Measurements from ENCODE around the gene CHST7. TPM values are rescaled to one million over a fixed set of nuclear protein-coding genes. Genes with fewer than 3 reads are reported as not detected.

Gene CHST7
- total RNA-seq, 1 experiment from 2014 or later = 17.1 TPM

- Histone ChIP-seq H2BK12ac (ENCODE audit: insufficient read length, low read depth, low read length) (no peak overlapping the region), H2BK20ac (ENCODE audit: low read depth, low read length, poor library complexity, severe bottlenecking) (no peak overlapping the region), H2AFZ (ENCODE audit: low read length) (no peak overlapping the region), H3K9me3 (ENCODE audit: control insufficient read depth, low read depth, low read length) (peaks cover 5% of the 10 kb centered on the region), H2BK15ac (ENCODE audit: low read depth, low read length) (no peak overlapping the region), H3K27ac (ENCODE audit: insufficient read length, low read depth, low read length) (no peak overlapping the region), H2BK120ac (ENCODE audit: low read depth, low read length, poor library complexity, severe bottlenecking) (no peak overlapping the region), H4K91ac (ENCODE audit: insufficient read length, low read depth, low read length) (no peak overlapping the region), H2AK5ac (ENCODE audit: insufficient read length, low read length) (no peak overlapping the region), H4K20me1 (ENCODE audit: control insufficient read depth, insufficient read depth, insufficient read length) (no peaks in the 10 kb centered on the region), H3K79me1 (ENCODE audit: insufficient read depth, low read depth, low read length, poor library complexity, severe bottlenecking) (no peaks in the 10 kb centered on the region), H3K23me2 (ENCODE audit: insufficient read length, low read depth, low read length, poor library complexity, severe bottlenecking) (no peaks in the 10 kb centered on the region), H3K4ac (ENCODE audit: low read depth, low read length) (no peak overlapping the region), H3K4me1 (ENCODE audit: insufficient read depth, low read length) (no peaks in the 10 kb centered on the region), H3T11ph (ENCODE audit: low read length) (no peak overlapping the region), H3K27me3 (ENCODE audit: insufficient read depth, low read length) (no peaks in the 10 kb centered on the region), H3K79me2 (ENCODE audit: insufficient read depth, low read length) (no peaks in the 10 kb centered on the region), H3K4me2 (ENCODE audit: insufficient read depth, insufficient read length, low read length) (no peak overlapping the region), H2BK5ac (ENCODE audit: insufficient read length, low read length) (no peak overlapping the region), H3K56ac (ENCODE audit: insufficient read length, low read depth, low read length) (no peak overlapping the region), H3K9ac (ENCODE audit: extremely low read depth, insufficient read length, low read length) (no peak overlapping the region), H4K8ac (replicated peaks; ENCODE audit: insufficient read length, low read depth, low read length) (no peak overlapping the region), H3K14ac (ENCODE audit: insufficient read depth, low read length) (no peak overlapping the region), H4K5ac (ENCODE audit: insufficient read length, low read depth, low read length) (no peak overlapping the region), H3K23ac (ENCODE audit: insufficient read length, low read depth, low read length) (no peak overlapping the region), H3K18ac (ENCODE audit: insufficient read length, low read depth, low read length) (no peak overlapping the region)
- peaks cover 66 to 67% of the 10 kb centered on the region in 2 experiments for H3K9me3 Mint-ChIP-seq
- peaks cover 26 to 36% (median 33%) of the 10 kb centered on the region in 3 experiments for H3K36me3 Mint-ChIP-seq (ENCODE audit: insufficient read depth in 1 of 3, low read depth in 3 of 3)
- peaks cover 12 to 18% of the 10 kb centered on the region in 2 experiments for H3K4me1 Mint-ChIP-seq
- no peaks in the 10 kb centered on the region for H3K27me3 Mint-ChIP-seq (ENCODE audit: low read depth)
- DNase-seq = no peak
- no CpG with 5 or more reads among the region's 5 CpGs for WGBS (ENCODE audit: extremely low coverage, insufficient read length, low lambda C conversion rate)
- H3K4me3 Mint-ChIP-seq = no peak overlapping the region
- H3K27ac Mint-ChIP-seq = no peak overlapping the region; a peak in 1 of 7 replicates
- no peak for TF ChIP-seq CTCF (conservative IDR thresholded peaks at IDR 0.05)
Measured at GRCh38 chrX:46553935-46554334, 19.6 kb upstream of the CHST7 start.

Data from H9 (cell line).